Uterus (tissue), 4 donors: ENCODE results near the gene NPAT. TPM values are rescaled to one million over a fixed set of nuclear protein-coding genes. Genes with fewer than 3 reads are reported as not detected.

ENCODE experiments used
- DNase-seq, 2 donors: peaks; one replicate each; pipeline ENCODE4 v3.0.0-alpha.2; 2019 to 2020
- H3K27ac ChIP-seq, 2 donors: fragments of 200-600 bp; sonication (generic); 1 replicate in 1 of 2; 2 replicates in 1 of 2; pipeline ENCODE4 v1.5.1; 2016 to 2018
- H3K27me3 ChIP-seq, 2 donors: fragments of 200-600 bp; sonication (generic); one replicate each; pipeline ENCODE4 v1.5.1; 2018 to 2019; ENCODE audit warnings: control low read depth in 1 of 2
- H3K36me3 ChIP-seq, 2 donors: fragments of 200-600 bp; sonication (generic); one replicate each; pipeline ENCODE4 v1.5.1; 2019; ENCODE audit warnings: control low read depth in 1 of 2
- H3K4me1 ChIP-seq, 2 donors: fragments of 200-600 bp; sonication (generic); one replicate each; pipeline ENCODE4 v1.5.1; 2018 to 2019; ENCODE audit warnings: control low read depth in 1 of 2
- H3K4me3 ChIP-seq, 2 donors: fragments of 200-600 bp; sonication (generic); 1 replicate in 1 of 2; 2 replicates in 1 of 2; pipeline ENCODE4 v1.5.1; 2018 to 2019; ENCODE audit warnings: mild to moderate bottlenecking in 1 of 2
- H3K9me3 ChIP-seq, 2 donors: fragments of 200-600 bp; sonication (generic); one replicate each; pipeline ENCODE4 v1.5.1; 2019; ENCODE audit warnings: control low read depth in 1 of 2
- CTCF ChIP-seq, 4 experiments: fragments of 200-600 bp in 2 of 4; fragments of 450-650 bp in 2 of 4; sonication (generic) in 2 of 4; IDR thresholded peaks; one replicate each; pipeline ENCODE4 v1.5.1; 2016 to 2019; ENCODE audit warnings: antibody characterized with exemption in 4 of 4, mild to moderate bottlenecking in 2 of 4, moderate library complexity in 1 of 4
- POLR2A ChIP-seq, 2 donors: fragments of 450-650 bp; IDR thresholded peaks; one replicate each; pipeline ENCODE4 v1.6.1; 2016; ENCODE audit warnings: antibody characterized with exemption in 2 of 2, mild to moderate bottlenecking in 1 of 2, moderate library complexity in 1 of 2
- intact Hi-C: fragments of 100-400 bp; cut with DNase I; formaldehyde crosslinking; loops from one replicate; pipeline ENCODE4 v1.15.1; 2023; ENCODE audit warnings: low total_unique reads
- total RNA-seq, 4 donors: library from RNA; depleted of rRNA in 3 of 4; stranded (reverse); fragments of >200 nt in 3 of 4; gene quantifications; one replicate each; pipeline versions ENCODE4 v1.1.0 to v1.2.4, GENCODE V29; 2014 to 2023
- donor health status: DM: yes; HTN: yes; CAD: no.

Gene NPAT
- total RNA-seq, 4 donors from 2014 or later = 14.7 to 28.9 (median 21.3) TPM

DNA sequence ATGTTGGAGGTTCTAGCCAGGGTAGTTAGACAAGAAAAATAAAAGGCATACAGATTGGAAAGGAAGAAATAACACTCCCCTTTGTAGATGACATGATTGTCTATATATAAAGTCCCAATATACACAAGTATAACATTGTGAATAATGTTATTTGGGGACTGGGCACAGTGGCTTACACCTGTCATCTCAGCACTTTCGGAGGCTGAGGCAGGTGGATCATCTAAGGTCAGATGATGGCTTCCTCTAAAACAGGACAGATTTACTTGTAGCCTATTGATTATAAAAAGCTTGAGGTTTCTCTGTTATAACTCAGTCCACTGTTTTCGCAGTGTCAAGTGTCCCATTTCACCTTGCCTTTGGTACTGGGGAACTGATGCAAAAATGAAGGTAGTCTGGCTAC is 20.0 kb upstream of the NPAT start:
- TF ChIP-seq CTCF (IDR thresholded peaks at IDR 0.05) = no peak
- TF ChIP-seq POLR2A (IDR thresholded peaks at IDR 0.05) = no peak
- no peak overlapping the region for H3K27ac ChIP-seq
- peaks cover 0 to 3% of the 10 kb centered on the region in 2 donors for H3K36me3 ChIP-seq
- intact Hi-C loops = no loop called here
- no peaks in the 10 kb centered on the region for H3K4me1 ChIP-seq
- DNase-seq = no peak
- no peaks in the 10 kb centered on the region for H3K9me3 ChIP-seq
- H3K4me3 ChIP-seq = no peak overlapping the region
- H3K27me3 ChIP-seq = no peaks in the 10 kb centered on the region

DNA sequence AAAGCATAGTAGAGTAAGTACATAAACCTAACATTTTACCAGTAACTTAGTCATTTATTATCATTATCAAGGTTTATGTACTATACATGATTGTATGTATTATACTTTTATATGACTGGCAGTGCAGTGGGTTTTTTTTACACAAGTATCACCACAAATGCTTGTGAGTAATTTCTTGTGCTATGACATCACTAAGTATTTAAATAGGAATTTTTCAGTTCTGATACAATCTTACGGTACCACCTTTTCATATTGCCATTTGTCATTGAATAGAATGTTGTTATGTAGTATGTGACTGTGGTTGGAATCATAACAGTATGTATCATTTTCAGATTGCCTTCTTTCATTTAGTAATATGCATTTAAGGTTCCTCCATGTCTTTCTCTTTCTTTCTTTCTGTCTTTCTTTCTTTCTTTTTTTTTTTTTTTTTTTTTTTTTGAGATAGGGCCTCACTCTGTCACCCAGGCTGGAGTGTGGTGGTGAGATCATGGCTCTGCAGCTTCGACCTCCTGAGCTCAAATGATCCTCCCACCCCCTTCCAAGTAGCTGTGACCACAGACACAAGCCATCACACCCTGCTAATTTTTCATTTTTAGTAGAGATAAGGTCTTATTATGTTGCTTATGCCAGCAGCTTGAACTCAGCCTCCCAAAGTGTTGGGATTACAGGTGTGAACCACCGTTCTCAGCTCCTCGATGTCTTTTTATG is 19.0 kb upstream of the NPAT start:
- DNase-seq = no peak
- H3K4me3 ChIP-seq = no peak overlapping the region
- no peak for TF ChIP-seq CTCF (IDR thresholded peaks at IDR 0.05)
- TF ChIP-seq POLR2A (IDR thresholded peaks at IDR 0.05) = no peak
- H3K27ac ChIP-seq = no peak overlapping the region
- H3K4me1 ChIP-seq = no peaks in the 10 kb centered on the region
- no peaks in the 10 kb centered on the region for H3K9me3 ChIP-seq
- no peaks in the 10 kb centered on the region for H3K27me3 ChIP-seq
- peaks cover 0 to 3% of the 10 kb centered on the region in 2 donors for H3K36me3 ChIP-seq
- intact Hi-C loops = no loop called here

DNA sequence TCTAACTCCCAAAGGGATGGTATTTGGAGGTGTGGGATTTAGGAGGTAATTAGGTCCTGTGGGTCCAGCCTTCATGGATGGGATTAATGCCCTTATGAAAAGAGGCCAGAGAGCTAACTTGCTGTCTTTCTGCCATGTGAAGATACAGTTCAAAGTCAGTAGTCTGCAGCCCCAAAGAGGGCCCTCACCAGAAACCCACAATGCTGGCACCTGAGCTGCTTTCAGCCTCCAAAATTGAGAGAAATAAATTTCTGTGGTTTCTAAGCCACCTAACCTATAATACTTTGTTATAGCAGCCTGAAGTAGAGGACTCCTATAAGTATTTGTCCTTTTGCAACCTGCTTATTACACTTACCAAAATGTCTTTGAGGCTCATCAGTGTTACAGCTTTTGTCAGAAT is 16.6 kb upstream of the NPAT start:
- intact Hi-C loops = no loop called here
- Histone ChIP-seq H3K27ac (no peak overlapping the region), H3K4me1 (no peaks in the 10 kb centered on the region), H3K36me3 (peaks cover 0 to 3% of the 10 kb centered on the region in 2 donors), H3K4me3 (no peak overlapping the region), H3K9me3 (no peaks in the 10 kb centered on the region), H3K27me3 (no peaks in the 10 kb centered on the region)
- no peak for DNase-seq
- TF ChIP-seq POLR2A (IDR thresholded peaks at IDR 0.05) (no peak), CTCF (IDR thresholded peaks at IDR 0.05) (no peak)

GRCh38 chr11:108237058-108237481 is 14.6 kb upstream of the NPAT start:
- Histone ChIP-seq H3K27ac (no peak overlapping the region), H3K36me3 (peaks cover 0 to 3% of the 10 kb centered on the region in 2 donors), H3K4me1 (no peaks in the 10 kb centered on the region), H3K9me3 (no peaks in the 10 kb centered on the region), H3K27me3 (no peaks in the 10 kb centered on the region), H3K4me3 (no peak overlapping the region)
- TF ChIP-seq POLR2A (IDR thresholded peaks at IDR 0.05) = no peak
- TF ChIP-seq CTCF (IDR thresholded peaks at IDR 0.05) = no peak
- intact Hi-C loops = no loop called here
- DNase-seq = no peak

DNA sequence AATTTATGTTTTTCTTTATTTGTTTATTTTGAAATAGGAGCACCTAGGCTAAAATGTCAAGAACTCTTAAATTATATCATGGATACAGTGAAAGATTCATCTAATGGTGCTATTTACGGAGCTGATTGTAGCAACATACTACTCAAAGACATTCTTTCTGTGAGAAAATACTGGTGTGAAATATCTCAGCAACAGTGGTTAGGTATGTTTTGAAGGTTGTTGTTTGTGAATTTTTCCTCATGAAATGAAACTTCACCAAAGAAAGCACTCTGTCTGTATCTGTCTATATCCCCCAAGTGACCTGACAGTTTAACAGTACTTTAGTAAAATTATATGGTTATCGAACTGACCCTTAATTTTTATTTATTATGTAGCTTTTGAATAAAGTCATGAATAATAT is 13.2 kb upstream of the NPAT start:
- intact Hi-C loops = no loop called here
- H3K4me1 ChIP-seq = no peaks in the 10 kb centered on the region
- peaks cover 0 to 3% of the 10 kb centered on the region in 2 donors for H3K36me3 ChIP-seq
- no peak overlapping the region for H3K27ac ChIP-seq
- DNase-seq = no peak
- no peaks in the 10 kb centered on the region for H3K27me3 ChIP-seq
- no peaks in the 10 kb centered on the region for H3K9me3 ChIP-seq
- no peak overlapping the region for H3K4me3 ChIP-seq
- no peak for TF ChIP-seq CTCF (IDR thresholded peaks at IDR 0.05)
- no peak for TF ChIP-seq POLR2A (IDR thresholded peaks at IDR 0.05)
